Neuronal stem cell (in vitro differentiated cells): Measurements from ENCODE around the gene ZNF501. TPM values are rescaled to one million over a fixed set of nuclear protein-coding genes. Genes with fewer than 3 reads are reported as not detected.

Experiments
- DNase-seq: peaks from one replicate; pipeline ENCODE4 v3.0.0-alpha.2; 2013; ENCODE audit warnings: low spot score
- H2AFZ ChIP-seq: one replicate; pipeline ENCODE4 v1.6.1; 2013; ENCODE audit warnings: mild to moderate bottlenecking, low read length, inconsistent platforms
- H2AK5ac ChIP-seq: 2 replicates; pipeline ENCODE4 v1.6.1; 2013; ENCODE audit warnings: low read depth, mild to moderate bottlenecking, inconsistent platforms, low read length, moderate library complexity, mixed read lengths
- H2BK120ac ChIP-seq: 2 replicates; pipeline ENCODE4 v1.6.1; 2013; ENCODE audit warnings: low read depth, mild to moderate bottlenecking, inconsistent platforms, low read length, moderate library complexity, mixed read lengths
- H2BK12ac ChIP-seq: one replicate; pipeline ENCODE4 v1.6.1; 2013; ENCODE audit warnings: low read length, inconsistent platforms
- H2BK15ac ChIP-seq: 2 replicates; pipeline ENCODE4 v1.6.1; 2013; ENCODE audit warnings: mild to moderate bottlenecking, low read length, inconsistent platforms, mixed read lengths
- H2BK5ac ChIP-seq: one replicate; pipeline ENCODE4 v1.6.1; 2013; ENCODE audit warnings: inconsistent platforms, mild to moderate bottlenecking, low read length, moderate library complexity
- H3K14ac ChIP-seq: one replicate; pipeline ENCODE4 v1.6.1; 2013; ENCODE audit warnings: low read length, inconsistent platforms
- H3K18ac ChIP-seq: 2 replicates; pipeline ENCODE4 v1.6.1; 2013; ENCODE audit warnings: low read length, inconsistent platforms
- H3K23ac ChIP-seq: 2 replicates; pipeline ENCODE4 v1.6.1; 2013; ENCODE audit warnings: low read depth, mild to moderate bottlenecking, mixed read lengths, low read length, inconsistent platforms; ENCODE audit not compliant: poor library complexity
- H3K27ac ChIP-seq: replicated peaks from 3 replicates; pipeline ENCODE4 v1.5.1; 2013; ENCODE audit warnings: low read length, inconsistent platforms
- H3K27me3 ChIP-seq, 3 experiments: 2 replicates each; pipeline ENCODE4 v1.6.1; 2013; ENCODE audit warnings: low read length in 3 of 3, mild to moderate bottlenecking in 2 of 3, inconsistent platforms in 1 of 3, low read depth in 1 of 3, mixed read lengths in 1 of 3, moderate library complexity in 1 of 3; ENCODE audit not compliant: control insufficient read depth in 3 of 3, insufficient read depth in 3 of 3
- H3K36me3 ChIP-seq, 2 donors: replicated peaks in 1 of 2; 2 replicates each; pipeline ENCODE4 v1.6.1; 2013; ENCODE audit warnings: low read length in 2 of 2; ENCODE audit not compliant: control insufficient read depth in 2 of 2, insufficient read depth in 2 of 2
- H3K4ac ChIP-seq: 2 replicates; pipeline ENCODE4 v1.6.1; 2013; ENCODE audit warnings: inconsistent platforms, mild to moderate bottlenecking, low read length, moderate library complexity
- H3K4me1 ChIP-seq, 2 donors: 1 replicate in 1 of 2; 2 replicates in 1 of 2; pipeline ENCODE4 v1.6.1; 2013; ENCODE audit warnings: low read length in 2 of 2, low read depth in 1 of 2; ENCODE audit not compliant: control insufficient read depth in 2 of 2, insufficient read depth in 1 of 2
- H3K4me2 ChIP-seq: one replicate; pipeline ENCODE4 v1.6.1; 2013; ENCODE audit warnings: mild to moderate bottlenecking, low read length, inconsistent platforms; ENCODE audit not compliant: insufficient read depth, poor library complexity, severe bottlenecking
- H3K4me3 ChIP-seq, 2 donors: 2 replicates each; pipeline ENCODE4 v1.5.1; 2013; ENCODE audit warnings: low read length in 2 of 2, mild to moderate bottlenecking in 2 of 2, inconsistent platforms in 1 of 2, moderate library complexity in 1 of 2
- H3K79me1 ChIP-seq: one replicate; pipeline ENCODE4 v1.6.1; 2013; ENCODE audit warnings: low read depth, mild to moderate bottlenecking, inconsistent platforms, low read length, moderate library complexity
- H3K9ac ChIP-seq: one replicate; pipeline ENCODE4 v1.6.1; 2013; ENCODE audit warnings: mild to moderate bottlenecking, low read depth, low read length, inconsistent platforms; ENCODE audit not compliant: poor library complexity
- H3K9me3 ChIP-seq, 2 donors: replicated peaks in 1 of 2; 2 replicates each; pipeline versions ENCODE3 to v1.6.1; 2013; ENCODE audit warnings: low read length in 2 of 2, mild to moderate bottlenecking in 2 of 2, inconsistent platforms in 1 of 2, low read depth in 1 of 2, mixed read lengths in 1 of 2, moderate library complexity in 1 of 2; ENCODE audit not compliant: control insufficient read depth in 2 of 2, insufficient read depth in 1 of 2
- H4K8ac ChIP-seq: one replicate; pipeline ENCODE4 v1.6.1; 2013; ENCODE audit warnings: low read depth, mild to moderate bottlenecking, inconsistent platforms, low read length, moderate library complexity
- H4K91ac ChIP-seq: one replicate; pipeline ENCODE4 v1.6.1; 2013; ENCODE audit warnings: low read length, low read depth, mild to moderate bottlenecking, inconsistent platforms; ENCODE audit not compliant: poor library complexity
- WGBS, 2 donors: extraction: QIAGEN DNeasy Blood & Tissue Kit; methylation state at CpG; one replicate each; pipeline ENCODE4 v1.1.7; 2013; ENCODE audit warnings: missing lambda C conversion rate in 2 of 2, mixed read lengths in 1 of 2; ENCODE audit not compliant: insufficient read length in 2 of 2, insufficient replicate concordance in 1 of 2; ENCODE audit errors: extremely low coverage in 2 of 2; 5-methylcytosine and 5-hydroxymethylcytosine counted together
- polyA plus RNA-seq, 2 experiments: library from polyadenylated mRNA; stranded (reverse); fragments of 200-250 nt; gene quantifications; one replicate each; pipeline ENCODE4 v1.2.3, GENCODE V29; 2013

ZNF501 gene
- 3.6 TPM for polyA plus RNA-seq (2013, experiment 1 of 2)
- 3.7 TPM for polyA plus RNA-seq (2013, experiment 2 of 2)

DNA sequence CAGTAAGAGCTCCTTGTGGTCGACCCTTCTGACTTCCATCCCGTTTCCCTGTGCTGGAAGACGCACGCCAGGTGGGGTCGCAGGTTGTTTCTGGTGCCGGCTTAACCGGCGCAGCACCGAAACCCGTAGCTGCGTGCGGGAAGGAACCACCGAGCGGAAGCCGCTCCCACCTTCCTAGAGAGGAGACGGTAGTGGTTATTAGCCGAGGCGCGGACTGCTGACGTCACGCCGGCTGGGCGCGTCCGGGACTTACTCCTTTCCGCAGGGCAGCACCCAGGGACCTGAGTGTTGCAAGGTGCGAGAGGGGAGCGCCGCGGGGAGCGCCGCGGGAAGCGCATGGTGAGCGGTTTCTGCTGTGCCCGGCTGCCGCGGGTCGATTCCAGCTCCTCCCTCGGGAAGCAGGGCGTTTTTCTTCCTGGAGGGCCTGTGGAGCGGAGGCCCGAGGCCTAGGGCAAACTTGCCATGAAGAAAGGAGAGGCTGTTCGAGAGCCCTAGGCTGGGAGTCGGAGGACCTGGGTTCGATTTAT lies at the start of gene ZNF501:
ZNF501 (plus strand) TSS at position 252 of the 527 bp plus-strand sequence. CDS start 4,787 bp downstream, outside the sequence.
- Histone ChIP-seq H3K4ac (no peak within 1 kb of the TSS), H2BK12ac (no peak within 1 kb of the TSS), H3K27ac (no peak within 1 kb of the TSS), H3K4me1 (no peaks in the 10 kb centered on the region), H3K23ac (peak within 1 kb of the TSS; percentile 90), H3K4me3 (peak within 1 kb of the TSS; percentile 68 to 89), H2BK15ac (no peak within 1 kb of the TSS), H3K4me2 (peak within 1 kb of the TSS; percentile 56), H3K9ac (peak within 1 kb of the TSS; percentile 83), H2BK120ac (no peak within 1 kb of the TSS), H2BK5ac (no peak within 1 kb of the TSS), H2AK5ac (no peak within 1 kb of the TSS), H3K18ac (peak within 1 kb of the TSS; percentile 84), H3K79me1 (no peaks in the 10 kb centered on the region), H3K27me3 (peaks cover 0 to 2% (median 0%) of the 10 kb centered on the region in 3 experiments), H4K91ac (no peak within 1 kb of the TSS), H3K36me3 (peaks cover 5 to 44% of the 10 kb centered on the region in 2 donors), H3K14ac (no peak within 1 kb of the TSS), H2AFZ (peak within 1 kb of the TSS; percentile 93), H4K8ac (no peak within 1 kb of the TSS), H3K9me3 (peaks cover 22 to 92% of the 10 kb centered on the region in 2 donors)
- no CpG with 5 or more reads among the region's 46 CpGs for WGBS, 2 donors
- DNase-seq, result peak; percentile 72

- Histone ChIP-seq H3K14ac (no peak overlapping the region), H4K91ac (no peak overlapping the region), H3K4me2 (no peak overlapping the region), H4K8ac (no peak overlapping the region), H2BK12ac (no peak overlapping the region), H2AK5ac (no peak overlapping the region), H3K23ac (no peak overlapping the region), H3K9me3 (peaks cover 29 to 61% of the 10 kb centered on the region in 2 donors), H2BK5ac (no peak overlapping the region), H3K4ac (no peak overlapping the region), H3K4me1 (no peaks in the 10 kb centered on the region), H3K4me3 (no peak overlapping the region), H3K9ac (no peak overlapping the region), H3K27me3 (no peaks in the 10 kb centered on the region), H3K36me3 (peaks cover 1 to 38% of the 10 kb centered on the region in 2 donors), H2AFZ (no peak overlapping the region), H3K18ac (no peak overlapping the region), H2BK120ac (no peak overlapping the region), H3K79me1 (no peaks in the 10 kb centered on the region), H3K27ac (no peak overlapping the region), H2BK15ac (no peak overlapping the region)
- DNase-seq, result no peak
- WGBS, 2 donors, result no CpG with 5 or more reads among the region's 4 CpGs
Observed at GRCh38 chr3:44680921-44681455, 48.4 kb upstream of the ZNF501 start.

DNA sequence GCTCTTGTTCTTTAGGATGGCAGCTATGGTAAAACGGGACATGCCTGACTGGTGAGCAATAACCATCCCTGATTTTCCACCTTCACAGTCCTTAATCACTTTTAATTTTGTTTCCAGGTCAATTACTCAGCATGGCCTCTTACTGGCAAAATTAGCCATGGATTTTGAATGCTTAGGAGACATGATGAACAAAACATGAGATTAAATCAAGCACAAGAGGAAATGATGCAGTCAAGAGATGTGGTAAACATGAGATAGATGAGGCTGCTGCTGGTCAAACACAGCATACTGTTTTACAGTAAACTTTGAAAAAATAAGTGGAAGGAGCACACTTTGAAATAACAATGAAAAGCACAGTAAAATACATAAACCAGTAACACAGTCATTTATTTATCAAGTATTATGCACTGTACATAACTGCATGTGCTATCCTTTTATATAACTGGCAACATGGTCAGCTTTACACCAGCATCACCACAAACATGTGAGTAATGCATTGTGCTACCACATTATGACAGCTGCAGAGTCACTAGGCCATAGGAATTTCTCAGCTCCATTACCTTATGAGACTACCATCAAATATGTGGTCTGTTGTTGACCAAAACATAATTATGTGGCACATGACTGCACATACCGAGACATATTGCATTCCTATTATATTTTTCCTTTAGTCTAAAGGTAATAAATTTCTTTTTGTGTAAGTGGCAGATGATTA lies 47.1 kb upstream of the ZNF501 start:
- H3K9ac ChIP-seq, result no peak overlapping the region
- no peak overlapping the region for H2AK5ac ChIP-seq
- H3K36me3 ChIP-seq, result peaks cover 1 to 38% of the 10 kb centered on the region in 2 donors
- no peak overlapping the region for H4K91ac ChIP-seq
- H2BK12ac ChIP-seq, result no peak overlapping the region
- no peak overlapping the region for H3K4me2 ChIP-seq
- no peak overlapping the region for H2BK120ac ChIP-seq
- no peaks in the 10 kb centered on the region for H3K4me1 ChIP-seq
- no CpG with 5 or more reads among the region's 2 CpGs for WGBS, 2 donors
- H2BK15ac ChIP-seq, result no peak overlapping the region
- H3K18ac ChIP-seq, result no peak overlapping the region
- H3K4me3 ChIP-seq, result no peak overlapping the region
- no peak for DNase-seq
- no peaks in the 10 kb centered on the region for H3K27me3 ChIP-seq
- no peak overlapping the region for H4K8ac ChIP-seq
- no peak overlapping the region for H3K27ac ChIP-seq
- H3K23ac ChIP-seq, result no peak overlapping the region
- no peak overlapping the region for H3K4ac ChIP-seq
- H2BK5ac ChIP-seq, result no peak overlapping the region
- H3K14ac ChIP-seq, result no peak overlapping the region
- no peaks in the 10 kb centered on the region for H3K79me1 ChIP-seq
- no peak overlapping the region for H2AFZ ChIP-seq
- peaks cover 24 to 73% of the 10 kb centered on the region in 2 donors for H3K9me3 ChIP-seq

GRCh38 chr3:44685128-44685800 lies 44.2 kb upstream of the ZNF501 start:
- no peak overlapping the region for H2BK5ac ChIP-seq
- H2BK12ac ChIP-seq, result no peak overlapping the region
- no peaks in the 10 kb centered on the region for H3K4me1 ChIP-seq

More at GRCh38 chr3:44685128-44685800, 44.2 kb upstream of the ZNF501 start:
- Histone ChIP-seq H3K4me3 (peak overlapping the region; percentile 76 to 90), H3K23ac (no peak overlapping the region), H2AK5ac (no peak overlapping the region), H3K4ac (no peak overlapping the region), H3K27me3 (no peaks in the 10 kb centered on the region), H3K14ac (no peak overlapping the region), H3K27ac (no peak overlapping the region), H2BK120ac (no peak overlapping the region), H4K91ac (no peak overlapping the region), H3K9me3 (peaks cover 19 to 59% of the 10 kb centered on the region in 2 donors), H3K18ac (peak overlapping the region; percentile 75), H2BK15ac (no peak overlapping the region), H3K36me3 (peaks cover 1 to 38% of the 10 kb centered on the region in 2 donors), H3K79me1 (no peaks in the 10 kb centered on the region), H2AFZ (peak overlapping the region; percentile 97), H4K8ac (no peak overlapping the region), H3K9ac (peak overlapping the region; percentile 21), H3K4me2 (peak overlapping the region; percentile 38)
- WGBS, 2 donors, result no CpG with 5 or more reads among the region's 48 CpGs
- peak; percentile 17 for DNase-seq
